HepG2 (cell line): ENCODE measurements around the gene LRRC43. TPM values are rescaled to one million over a fixed set of nuclear protein-coding genes. Genes with fewer than 3 reads are reported as not detected.
A peak's percentile ranks its signal among the peaks of the same experiment; 100 is the strongest.

ENCODE experiments used
- BHLHE40 ChIP-seq: IDR thresholded peaks from 2 replicates; pipeline ENCODE4 v1.6.1; 2011; ENCODE audit warnings: low read length, improper control_type of control experiment
- KDM4B ChIP-seq: sonication (generic); formaldehyde crosslinking; IDR thresholded peaks from 2 replicates; pipeline ENCODE4 v1.4.0; 2020; ENCODE audit warnings: missing genetic modification reagents
- MTA3 ChIP-seq: sonication (generic); formaldehyde crosslinking; IDR thresholded peaks from 2 replicates; pipeline ENCODE4 v1.4.0; 2020; ENCODE audit warnings: missing genetic modification reagents
- PAWR ChIP-seq: sonication (generic); formaldehyde crosslinking; IDR thresholded peaks from 2 replicates; pipeline ENCODE4 v1.4.0; 2020; ENCODE audit warnings: missing genetic modification reagents, mild to moderate bottlenecking, borderline replicate concordance
- PAX8 ChIP-seq: sonication (generic); formaldehyde crosslinking; IDR thresholded peaks from 2 replicates; pipeline ENCODE4 v1.8.0; 2022; ENCODE audit warnings: mild to moderate bottlenecking, missing genetic modification reagents, borderline replicate concordance
- SMAD3 ChIP-seq: sonication (generic); formaldehyde crosslinking; IDR thresholded peaks from 2 replicates; pipeline ENCODE4 v1.4.0; 2020; ENCODE audit warnings: missing genetic modification reagents
- SMARCE1 ChIP-seq: fragments of 450-650 bp; IDR thresholded peaks from 2 replicates; pipeline ENCODE4 v1.6.1; 2017; ENCODE audit warnings: borderline replicate concordance
- SMC3 ChIP-seq: IDR thresholded peaks from 2 replicates; pipeline ENCODE4 v1.6.1; 2011; ENCODE audit warnings: low read length, improper control_type of control experiment
- TCF7L2 ChIP-seq: IDR thresholded peaks from 2 replicates; pipeline ENCODE4 v1.6.1; 2011; ENCODE audit warnings: mild to moderate bottlenecking, low read depth, low read length, moderate library complexity
- ZBTB7B ChIP-seq: sonication (generic); formaldehyde crosslinking; IDR thresholded peaks from 2 replicates; pipeline ENCODE4 v1.4.0; 2020; ENCODE audit warnings: missing genetic modification reagents
- ZKSCAN1 ChIP-seq: fragments of 150-350 bp; IDR thresholded peaks from 2 replicates; pipeline ENCODE4 v1.6.1; 2014; ENCODE audit warnings: low read length
- ZNF569 ChIP-seq: sonication (generic); formaldehyde crosslinking; IDR thresholded peaks from 2 replicates; pipeline ENCODE4 v1.5.0; 2020; ENCODE audit warnings: mild to moderate bottlenecking, missing genetic modification reagents, moderate library complexity, borderline replicate concordance
- ZNF614 ChIP-seq: IDR thresholded peaks from 2 replicates; pipeline ENCODE4 v1.6.1; 2018; ENCODE audit warnings: missing biosample characterization, missing genetic modification reagents, inconsistent platforms, borderline replicate concordance
- ZSCAN12 ChIP-seq: sonication (generic); formaldehyde crosslinking; IDR thresholded peaks from 2 replicates; pipeline ENCODE4 v1.9.0; 2021; ENCODE audit warnings: mild to moderate bottlenecking, missing genetic modification reagents
- polyA plus RNA-seq, 8 experiments: library from polyadenylated mRNA; depleted of rRNA in 3 of 8; stranded (reverse) in 7 of 8; unstranded in 1 of 8; fragments of >200 nt; fragmentation: Illumina TruSeq in 4 of 8; extraction: Trizol in 4 of 8; gene quantifications; 2 replicates each; pipeline versions ENCODE4 v1.2.1 to v1.2.3, GENCODE V29; 2011 to 2016; ENCODE audit warnings: low read depth in 4 of 8, missing spikeins in 1 of 8, mixed read lengths in 1 of 8; ENCODE audit not compliant: insufficient read depth in 1 of 8
- total RNA-seq, 5 experiments: library from RNA; depleted of rRNA; stranded (reverse); fragments of >200 nt; fragmentation: Illumina TruSeq; extraction: Trizol; gene quantifications; 2 replicates each; pipeline ENCODE4 v1.2.3, GENCODE V29; 2016; ENCODE audit warnings: low read depth in 1 of 5
- TF ChIP-seq, protein P1 (sequence below): sonication (generic); formaldehyde crosslinking; IDR thresholded peaks from 2 replicates; pipeline ENCODE4 v1.5.1; 2020; ENCODE audit warnings: mild to moderate bottlenecking, missing genetic modification reagents
- TF ChIP-seq, protein P2 (sequence below): sonication (generic); formaldehyde crosslinking; IDR thresholded peaks from 2 replicates; pipeline ENCODE4 v1.5.0; 2020; ENCODE audit warnings: mild to moderate bottlenecking, missing genetic modification reagents
- TF ChIP-seq, protein P3 (sequence below): sonication (generic); formaldehyde crosslinking; IDR thresholded peaks from 2 replicates; pipeline ENCODE4 v1.5.0; 2020; ENCODE audit warnings: mild to moderate bottlenecking, missing genetic modification reagents, moderate library complexity
- TF ChIP-seq, protein P4 (sequence below): sonication (generic); formaldehyde crosslinking; IDR thresholded peaks from 2 replicates; pipeline ENCODE4 v1.5.1; 2020; ENCODE audit warnings: mild to moderate bottlenecking, moderate library complexity, missing genetic modification reagents

Gene LRRC43
- total and polyA plus RNA-seq, 2 of the 13 experiments (the other 11 are each of a cell fraction or from before 2014, with no cell fraction given), result not detected

DNA sequence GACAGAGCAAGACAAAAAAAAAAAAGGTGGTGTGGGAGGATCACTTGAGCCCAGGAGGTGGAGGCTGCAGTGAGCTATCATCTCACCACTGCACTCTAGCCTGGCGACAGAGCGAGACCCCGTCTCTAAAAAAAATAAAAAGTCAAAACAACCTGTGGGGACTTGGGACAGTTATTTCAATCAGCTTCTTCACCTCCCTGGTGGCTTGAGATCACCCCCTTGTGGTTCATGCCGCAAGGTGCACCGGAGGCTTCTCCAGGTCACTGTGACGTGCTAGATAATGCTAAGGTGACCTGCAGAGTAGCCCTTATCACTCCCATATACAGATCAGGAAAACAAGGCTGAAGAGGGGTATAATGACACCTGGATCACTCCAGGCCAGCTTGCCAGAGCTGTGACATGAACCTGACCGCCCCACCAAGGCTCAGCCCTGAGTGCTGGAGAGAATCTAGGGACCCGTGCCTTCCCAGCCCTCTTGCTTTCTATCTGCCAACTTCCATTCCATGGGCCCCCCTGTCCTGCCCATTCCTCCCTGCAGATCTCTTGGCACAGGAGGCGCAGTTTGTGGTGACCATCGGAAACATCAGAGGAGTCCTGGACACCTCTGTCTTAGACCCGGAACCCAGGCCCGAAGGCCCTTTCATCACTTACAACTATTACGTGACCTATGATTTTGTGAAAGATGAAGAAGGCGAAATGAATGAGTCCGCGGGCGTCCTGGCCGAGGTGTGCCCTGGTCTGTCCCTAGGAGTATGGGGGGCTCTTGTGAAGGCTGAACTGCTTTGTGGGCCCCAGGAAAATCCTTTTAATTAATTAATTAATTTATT is 8.1 kb downstream of the LRRC43 start (continued):
- TF ChIP-seq, protein P1, sequence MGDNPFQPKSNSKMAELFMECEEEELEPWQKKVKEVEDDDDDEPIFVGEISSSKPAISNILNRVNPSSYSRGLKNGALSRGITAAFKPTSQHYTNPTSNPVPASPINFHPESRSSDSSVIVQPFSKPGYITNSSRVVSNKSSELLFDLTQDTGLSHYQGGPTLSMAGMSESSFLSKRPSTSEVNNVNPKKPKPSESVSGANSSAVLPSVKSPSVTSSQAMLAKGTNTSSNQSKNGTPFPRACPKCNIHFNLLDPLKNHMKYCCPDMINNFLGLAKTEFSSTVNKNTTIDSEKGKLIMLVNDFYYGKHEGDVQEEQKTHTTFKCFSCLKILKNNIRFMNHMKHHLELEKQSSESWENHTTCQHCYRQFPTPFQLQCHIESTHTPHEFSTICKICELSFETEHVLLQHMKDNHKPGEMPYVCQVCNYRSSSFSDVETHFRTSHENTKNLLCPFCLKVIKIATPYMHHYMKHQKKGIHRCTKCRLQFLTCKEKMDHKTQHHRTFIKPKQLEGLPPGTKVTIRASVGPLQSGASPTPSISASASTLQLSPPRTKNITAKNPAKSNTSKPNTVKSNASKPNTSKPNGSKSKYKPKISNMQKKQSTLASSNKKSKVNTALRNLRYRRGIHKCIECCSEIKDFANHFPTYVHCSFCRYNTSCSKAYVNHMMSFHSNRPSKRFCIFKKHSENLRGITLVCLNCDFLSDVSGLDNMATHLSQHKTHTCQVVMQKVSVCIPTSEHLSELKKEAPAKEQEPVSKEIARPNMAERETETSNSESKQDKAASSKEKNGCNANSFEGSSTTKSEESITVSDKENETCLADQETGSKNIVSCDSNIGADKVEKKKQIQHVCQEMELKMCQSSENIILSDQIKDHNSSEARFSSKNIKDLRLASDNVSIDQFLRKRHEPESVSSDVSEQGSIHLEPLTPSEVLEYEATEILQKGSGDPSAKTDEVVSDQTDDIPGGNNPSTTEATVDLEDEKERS (CRISPR knock-in tag), result no peak
- no peak for TF ChIP-seq ZNF614 (CRISPR knock-in tag)
- peak; percentile 92 for TF ChIP-seq SMC3
- no peak for TF ChIP-seq ZSCAN12
- no peak for TF ChIP-seq ZBTB7B (CRISPR knock-in tag)
- no peak for TF ChIP-seq ZNF569 (CRISPR knock-in tag)
- TF ChIP-seq BHLHE40, result 0 out of 2 replicates have a peak, but pooled peaks have one; percentile 7
- TF ChIP-seq SMAD3, result no peak
- no peak for TF ChIP-seq PAWR
- TF ChIP-seq, protein P2, sequence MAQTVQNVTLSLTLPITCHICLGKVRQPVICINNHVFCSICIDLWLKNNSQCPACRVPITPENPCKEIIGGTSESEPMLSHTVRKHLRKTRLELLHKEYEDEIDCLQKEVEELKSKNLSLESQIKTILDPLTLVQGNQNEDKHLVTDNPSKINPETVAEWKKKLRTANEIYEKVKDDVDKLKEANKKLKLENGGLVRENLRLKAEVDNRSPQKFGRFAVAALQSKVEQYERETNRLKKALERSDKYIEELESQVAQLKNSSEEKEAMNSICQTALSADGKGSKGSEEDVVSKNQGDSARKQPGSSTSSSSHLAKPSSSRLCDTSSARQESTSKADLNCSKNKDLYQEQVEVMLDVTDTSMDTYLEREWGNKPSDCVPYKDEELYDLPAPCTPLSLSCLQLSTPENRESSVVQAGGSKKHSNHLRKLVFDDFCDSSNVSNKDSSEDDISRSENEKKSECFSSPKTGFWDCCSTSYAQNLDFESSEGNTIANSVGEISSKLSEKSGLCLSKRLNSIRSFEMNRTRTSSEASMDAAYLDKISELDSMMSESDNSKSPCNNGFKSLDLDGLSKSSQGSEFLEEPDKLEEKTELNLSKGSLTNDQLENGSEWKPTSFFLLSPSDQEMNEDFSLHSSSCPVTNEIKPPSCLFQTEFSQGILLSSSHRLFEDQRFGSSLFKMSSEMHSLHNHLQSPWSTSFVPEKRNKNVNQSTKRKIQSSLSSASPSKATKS (CRISPR knock-in tag), result no peak
- TF ChIP-seq MTA3, result no peak
- no peak for TF ChIP-seq KDM4B (CRISPR knock-in tag)
- no peak for TF ChIP-seq ZKSCAN1
- no peak for TF ChIP-seq TCF7L2
- TF ChIP-seq, protein P3, sequence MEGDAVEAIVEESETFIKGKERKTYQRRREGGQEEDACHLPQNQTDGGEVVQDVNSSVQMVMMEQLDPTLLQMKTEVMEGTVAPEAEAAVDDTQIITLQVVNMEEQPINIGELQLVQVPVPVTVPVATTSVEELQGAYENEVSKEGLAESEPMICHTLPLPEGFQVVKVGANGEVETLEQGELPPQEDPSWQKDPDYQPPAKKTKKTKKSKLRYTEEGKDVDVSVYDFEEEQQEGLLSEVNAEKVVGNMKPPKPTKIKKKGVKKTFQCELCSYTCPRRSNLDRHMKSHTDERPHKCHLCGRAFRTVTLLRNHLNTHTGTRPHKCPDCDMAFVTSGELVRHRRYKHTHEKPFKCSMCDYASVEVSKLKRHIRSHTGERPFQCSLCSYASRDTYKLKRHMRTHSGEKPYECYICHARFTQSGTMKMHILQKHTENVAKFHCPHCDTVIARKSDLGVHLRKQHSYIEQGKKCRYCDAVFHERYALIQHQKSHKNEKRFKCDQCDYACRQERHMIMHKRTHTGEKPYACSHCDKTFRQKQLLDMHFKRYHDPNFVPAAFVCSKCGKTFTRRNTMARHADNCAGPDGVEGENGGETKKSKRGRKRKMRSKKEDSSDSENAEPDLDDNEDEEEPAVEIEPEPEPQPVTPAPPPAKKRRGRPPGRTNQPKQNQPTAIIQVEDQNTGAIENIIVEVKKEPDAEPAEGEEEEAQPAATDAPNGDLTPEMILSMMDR (CRISPR knock-in tag), result peak; percentile 90
- TF ChIP-seq, protein P4, sequence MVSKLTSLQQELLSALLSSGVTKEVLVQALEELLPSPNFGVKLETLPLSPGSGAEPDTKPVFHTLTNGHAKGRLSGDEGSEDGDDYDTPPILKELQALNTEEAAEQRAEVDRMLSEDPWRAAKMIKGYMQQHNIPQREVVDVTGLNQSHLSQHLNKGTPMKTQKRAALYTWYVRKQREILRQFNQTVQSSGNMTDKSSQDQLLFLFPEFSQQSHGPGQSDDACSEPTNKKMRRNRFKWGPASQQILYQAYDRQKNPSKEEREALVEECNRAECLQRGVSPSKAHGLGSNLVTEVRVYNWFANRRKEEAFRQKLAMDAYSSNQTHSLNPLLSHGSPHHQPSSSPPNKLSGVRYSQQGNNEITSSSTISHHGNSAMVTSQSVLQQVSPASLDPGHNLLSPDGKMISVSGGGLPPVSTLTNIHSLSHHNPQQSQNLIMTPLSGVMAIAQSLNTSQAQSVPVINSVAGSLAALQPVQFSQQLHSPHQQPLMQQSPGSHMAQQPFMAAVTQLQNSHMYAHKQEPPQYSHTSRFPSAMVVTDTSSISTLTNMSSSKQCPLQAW (CRISPR knock-in tag), result peak; percentile 43; the same call in 1 of the 2 replicates
- no peak for TF ChIP-seq SMARCE1
- TF ChIP-seq PAX8, result no peak
